Stimulated activated CD8-positive, alpha-beta memory T cell treated with anti-CD3 and anti-CD28 coated beads, Interleukin-12 subunit alpha, Interleukin-12 subunit beta, amount 100 ng/mL, for 1 hour (primary cell): ENCODE results near the gene PDXP.
"Not testable (repeated sequence)": the region's sequence is repeated elsewhere in the genome, so short reads cannot be mapped to it uniquely, and the experiment has no call there.

Source experiments
- DNase-seq: peaks from one replicate; pipeline ENCODE4 v3.0.0-alpha.2; 2020; ENCODE audit warnings: low read depth

Gene PDXP, protein sequence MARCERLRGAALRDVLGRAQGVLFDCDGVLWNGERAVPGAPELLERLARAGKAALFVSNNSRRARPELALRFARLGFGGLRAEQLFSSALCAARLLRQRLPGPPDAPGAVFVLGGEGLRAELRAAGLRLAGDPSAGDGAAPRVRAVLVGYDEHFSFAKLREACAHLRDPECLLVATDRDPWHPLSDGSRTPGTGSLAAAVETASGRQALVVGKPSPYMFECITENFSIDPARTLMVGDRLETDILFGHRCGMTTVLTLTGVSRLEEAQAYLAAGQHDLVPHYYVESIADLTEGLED

DNA sequence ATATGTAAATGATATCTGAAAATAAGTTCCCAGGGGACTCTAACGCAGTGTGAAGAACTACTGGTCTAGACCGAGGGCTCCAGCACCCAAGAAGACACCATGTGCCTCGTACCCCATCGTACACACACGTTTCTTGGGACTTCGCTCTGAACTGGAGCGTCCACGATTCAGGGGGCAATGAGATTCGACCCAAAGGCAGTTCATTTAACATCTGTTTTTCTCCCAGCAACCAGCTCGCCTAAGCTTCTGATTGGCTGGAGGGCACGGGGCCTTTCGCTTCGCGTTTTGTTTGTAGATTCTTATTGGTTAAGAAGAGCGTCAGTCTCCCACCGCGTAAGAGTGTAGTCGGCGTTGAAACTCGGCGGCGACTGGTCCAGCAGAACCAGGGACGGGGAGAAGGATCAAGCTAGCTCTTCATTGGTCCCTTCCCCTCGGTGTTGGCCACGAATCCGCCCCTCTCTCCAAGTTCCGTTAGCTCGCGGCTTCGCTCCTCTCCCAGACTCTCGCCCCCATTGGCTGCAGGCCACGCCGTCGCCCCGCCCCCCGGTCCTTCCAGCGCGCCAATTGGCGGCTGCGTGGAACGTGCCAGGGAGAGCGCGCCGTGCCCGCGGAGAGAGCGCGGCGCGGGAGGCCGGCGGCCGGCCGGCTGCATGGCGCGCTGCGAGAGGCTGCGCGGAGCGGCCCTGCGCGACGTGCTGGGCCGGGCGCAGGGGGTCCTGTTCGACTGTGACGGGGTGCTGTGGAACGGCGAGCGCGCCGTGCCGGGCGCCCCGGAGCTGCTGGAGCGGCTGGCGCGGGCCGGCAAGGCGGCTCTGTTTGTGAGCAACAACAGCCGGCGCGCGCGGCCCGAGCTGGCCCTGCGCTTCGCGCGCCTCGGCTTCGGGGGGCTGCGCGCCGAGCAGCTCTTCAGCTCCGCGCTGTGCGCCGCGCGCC, at the start of gene PDXP:
PDXP (plus strand) TSS at position 591 of the 933 bp plus-strand sequence; CDS start at position 651, 60 bp downstream.
- peak; percentile 97 for DNase-seq

DNA sequence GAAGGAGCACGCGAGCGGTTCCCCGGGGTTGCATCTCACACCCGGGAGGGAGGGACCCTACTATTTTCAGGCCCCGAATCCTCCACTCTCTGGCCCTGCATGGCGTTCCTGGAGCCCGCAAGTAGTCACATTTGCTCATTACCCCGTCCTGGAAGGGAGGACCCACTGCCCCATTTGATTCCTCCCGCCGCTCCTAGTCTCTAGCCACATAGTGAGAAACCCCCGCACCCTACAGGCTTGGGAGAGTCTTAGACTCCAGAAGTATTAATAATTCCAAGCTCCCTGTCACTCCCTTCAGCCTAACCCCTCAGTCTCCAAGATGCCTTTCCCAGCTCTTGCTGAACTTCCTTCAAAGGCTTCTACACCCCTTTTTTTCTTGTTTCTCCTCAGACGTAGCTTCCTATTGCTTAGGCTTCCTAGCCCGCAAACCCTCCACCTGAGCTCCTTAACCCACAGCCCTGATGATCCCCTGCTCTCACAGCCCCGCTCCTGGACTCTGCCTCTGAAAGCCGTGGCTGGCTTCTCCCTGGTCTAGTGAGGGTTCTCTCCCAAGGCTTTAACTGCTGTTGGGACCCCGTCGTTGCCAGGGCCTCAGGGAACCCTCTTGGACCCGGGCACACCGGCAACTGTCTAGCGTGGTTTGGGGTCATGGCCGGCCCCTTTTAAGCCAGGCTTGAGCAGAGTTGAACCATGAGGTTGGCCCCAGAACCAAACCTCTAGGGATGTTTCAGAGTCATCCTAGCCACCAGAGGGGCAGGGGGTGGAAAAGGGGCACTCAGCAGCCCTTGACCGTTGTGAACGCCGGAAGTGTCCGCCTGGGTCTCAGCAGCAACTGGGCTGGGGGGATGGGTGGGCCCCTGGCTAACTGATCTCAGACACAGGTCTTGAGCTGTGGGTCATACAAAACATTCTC, 49.0 kb upstream of the PDXP start:
- no peak for DNase-seq

DNA sequence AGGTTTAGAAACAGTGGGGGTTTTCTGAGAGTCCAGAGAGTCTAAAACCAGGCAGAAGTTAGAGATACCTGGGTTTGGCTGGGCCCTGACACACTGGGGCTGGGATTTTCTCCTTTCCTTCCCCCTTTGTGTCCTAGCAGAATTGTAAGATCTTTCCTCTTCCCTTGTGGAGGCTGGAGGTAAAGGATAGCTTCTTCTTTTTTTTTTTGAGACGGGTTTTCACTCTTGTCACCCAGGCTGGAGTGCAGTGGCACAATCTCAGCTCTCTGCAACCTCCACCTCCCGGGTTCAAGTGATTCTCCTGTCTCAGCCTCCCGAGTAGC, 48.4 kb upstream of the PDXP start:
- not testable (repeated sequence) for DNase-seq

DNA sequence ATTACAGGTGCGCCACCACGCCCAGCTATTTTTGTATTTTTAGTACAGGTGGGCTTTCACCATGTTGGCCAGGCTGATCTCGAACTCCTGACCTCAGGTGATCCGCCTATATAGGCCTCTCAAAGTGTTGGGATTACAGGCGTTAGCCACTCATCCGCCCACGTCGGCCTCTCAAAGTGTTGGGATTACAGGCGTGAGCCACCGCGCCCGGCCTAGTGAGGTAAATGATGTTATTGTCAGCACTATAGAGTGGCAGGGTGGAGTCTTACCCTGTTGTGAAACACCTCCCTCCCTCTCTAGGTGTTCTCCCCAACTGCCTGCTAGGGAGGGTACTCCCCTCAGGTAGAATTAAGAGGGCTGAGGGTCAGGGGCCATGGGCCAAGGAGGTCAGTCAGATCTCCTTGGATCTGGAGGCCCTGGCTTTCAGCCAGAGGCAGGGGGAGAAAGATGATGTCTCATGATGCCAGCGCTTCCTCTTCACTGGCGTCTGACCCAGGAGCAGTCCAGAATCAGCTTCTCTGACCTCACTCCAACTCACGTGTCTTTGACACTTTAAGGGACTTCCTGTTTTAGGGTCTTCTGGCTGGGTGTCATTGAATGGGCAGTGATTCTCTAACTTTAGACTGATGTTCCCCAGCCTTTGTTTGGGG, 47.9 kb upstream of the PDXP start:
- no peak for DNase-seq

DNA sequence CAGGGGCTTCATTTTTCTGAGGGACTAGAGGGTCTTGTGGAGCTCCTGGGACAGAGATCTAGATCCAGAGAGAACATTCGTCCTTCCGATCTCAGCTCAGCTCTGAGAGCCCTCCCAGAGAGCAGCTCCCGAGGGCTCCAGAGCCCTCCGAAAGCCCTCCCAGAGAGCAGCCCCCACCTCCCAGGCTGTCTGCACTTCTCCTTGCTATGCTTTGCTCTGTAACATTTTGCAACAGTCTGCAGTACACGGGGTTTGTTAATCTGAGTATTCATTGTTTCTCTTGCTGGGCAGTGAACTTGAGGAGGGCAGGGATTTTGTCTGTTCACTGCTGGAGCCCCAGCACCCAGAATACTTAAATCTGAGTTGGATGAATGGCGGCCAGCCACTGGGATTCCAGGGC, 47.3 kb upstream of the PDXP start:
- DNase-seq: no peak

DNA sequence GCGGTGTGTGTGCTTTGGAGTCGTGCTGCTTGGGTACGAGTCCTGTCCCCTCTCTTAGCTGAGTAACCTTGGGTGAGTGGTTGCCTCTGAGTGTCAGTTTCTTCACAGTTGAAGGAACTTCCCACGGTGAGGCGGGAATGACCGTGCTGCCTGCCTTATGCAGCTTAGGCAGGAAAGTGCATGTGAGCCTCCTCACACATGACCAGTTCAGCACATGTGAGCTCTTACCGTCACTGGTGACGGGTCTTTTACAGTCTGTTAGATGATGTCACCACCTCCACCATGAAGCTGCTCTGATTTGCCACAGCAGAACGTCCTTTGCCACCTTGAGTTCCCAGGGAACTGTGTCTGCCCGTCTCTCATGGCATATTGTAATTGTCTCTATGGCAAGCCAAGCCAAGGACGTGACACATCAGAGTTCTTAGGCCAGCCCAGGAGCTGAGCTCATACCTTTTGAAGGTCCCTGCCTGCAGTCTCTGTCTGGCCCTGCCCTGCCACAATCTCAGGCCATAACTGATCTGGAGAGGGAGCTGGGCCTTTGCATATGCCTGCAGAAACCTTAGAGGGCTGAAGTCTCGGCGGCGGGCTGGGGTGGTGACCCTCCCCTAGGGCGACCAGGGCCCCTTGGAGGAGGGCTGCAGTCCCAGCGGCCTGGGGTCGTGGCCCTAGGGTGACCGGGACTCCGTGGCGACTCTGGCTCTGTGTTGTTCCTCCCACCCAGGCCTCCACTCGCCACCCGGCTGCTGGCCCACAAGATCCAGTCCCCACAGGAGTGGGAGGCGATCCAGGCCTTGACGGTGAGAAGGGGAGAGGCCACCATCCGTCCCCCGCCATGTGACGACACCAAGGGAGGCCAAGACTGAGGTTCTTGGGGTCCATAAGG, 42.1 kb upstream of the PDXP start:
- DNase-seq: no peak

DNA sequence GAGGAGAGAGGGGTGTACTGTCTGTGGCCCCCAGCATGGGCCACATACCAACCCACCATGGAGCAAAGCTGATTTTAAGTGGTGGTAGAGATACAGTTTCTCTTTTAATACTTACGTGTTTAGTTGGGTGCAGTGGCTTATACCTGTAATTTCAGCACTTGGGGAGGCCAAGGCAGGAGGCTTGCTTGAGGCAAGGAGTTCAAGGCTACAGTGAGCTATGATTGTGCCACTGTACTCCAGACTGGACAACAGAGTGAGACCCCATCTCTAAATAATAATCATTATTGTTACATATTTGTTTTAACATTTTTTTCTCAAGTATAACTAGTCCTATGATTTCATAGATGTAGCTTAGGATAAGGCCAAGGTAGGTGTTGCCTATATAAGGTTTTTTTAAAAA, 41.1 kb upstream of the PDXP start:
- no peak for DNase-seq

DNA sequence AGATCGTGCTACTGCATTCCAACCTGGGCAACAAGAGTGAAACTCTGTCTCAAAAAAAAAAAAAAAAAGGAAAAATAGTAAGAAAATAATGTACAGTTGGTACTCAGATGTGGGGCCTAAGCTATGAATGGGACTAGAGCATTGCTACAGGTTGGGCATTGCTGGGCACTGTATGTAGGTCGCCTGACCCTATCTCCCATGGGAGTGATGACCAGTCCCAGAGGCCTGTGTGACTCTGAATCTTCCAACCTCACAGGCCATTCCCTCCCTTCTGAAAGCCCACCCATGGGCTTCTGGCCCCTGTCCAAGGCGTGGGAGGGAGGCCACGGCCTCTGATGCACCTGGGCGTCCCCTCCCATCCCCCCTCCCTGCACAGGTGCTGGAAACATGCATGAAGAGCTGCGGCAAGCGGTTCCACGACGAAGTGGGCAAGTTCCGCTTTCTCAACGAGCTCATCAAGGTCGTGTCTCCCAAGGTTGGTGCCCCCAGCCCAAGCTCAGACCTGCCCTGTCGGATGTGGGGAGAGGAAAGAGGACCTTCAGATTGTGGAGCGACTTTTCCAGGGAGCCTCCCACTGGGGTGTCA, 40.4 kb upstream of the PDXP start:
- no peak for DNase-seq

DNA sequence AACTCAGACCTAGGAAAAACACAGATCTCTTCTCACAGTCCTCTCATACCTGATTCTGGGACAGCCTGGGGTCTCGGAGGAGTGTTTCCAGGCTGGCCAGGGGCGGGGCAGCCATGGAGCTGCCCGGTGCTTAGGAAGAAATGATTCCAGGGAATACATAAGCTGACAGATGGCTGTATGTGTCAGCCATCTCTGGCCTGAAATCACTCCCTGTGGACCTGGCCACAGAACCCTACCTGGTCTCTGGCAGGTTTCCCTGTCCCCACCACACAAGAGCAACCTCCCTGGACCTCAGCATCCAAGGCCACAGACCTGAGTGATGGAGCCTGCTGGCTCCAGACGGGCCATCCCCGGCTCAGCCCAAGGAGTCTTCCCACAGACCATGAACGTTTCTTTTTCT, 39.8 kb upstream of the PDXP start:
- no peak for DNase-seq

DNA sequence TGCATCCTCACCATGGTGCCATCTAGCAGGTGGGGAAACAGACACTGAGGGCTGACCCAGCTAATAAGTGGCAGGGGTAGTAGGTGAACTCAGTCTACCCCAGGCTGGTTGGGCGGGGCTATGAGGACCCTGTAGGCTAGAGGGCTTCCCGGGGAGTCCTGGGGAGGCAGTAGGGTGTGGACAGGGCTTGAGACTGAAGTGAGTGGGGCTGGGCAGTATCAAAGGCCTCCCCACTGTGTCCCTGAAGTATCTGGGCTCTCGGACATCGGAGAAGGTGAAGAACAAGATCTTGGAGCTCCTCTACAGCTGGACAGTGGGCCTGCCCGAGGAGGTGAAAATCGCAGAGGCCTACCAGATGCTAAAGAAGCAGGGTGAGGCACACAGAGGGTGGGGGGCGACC, 38.5 kb upstream of the PDXP start:
- DNase-seq: no peak

DNA sequence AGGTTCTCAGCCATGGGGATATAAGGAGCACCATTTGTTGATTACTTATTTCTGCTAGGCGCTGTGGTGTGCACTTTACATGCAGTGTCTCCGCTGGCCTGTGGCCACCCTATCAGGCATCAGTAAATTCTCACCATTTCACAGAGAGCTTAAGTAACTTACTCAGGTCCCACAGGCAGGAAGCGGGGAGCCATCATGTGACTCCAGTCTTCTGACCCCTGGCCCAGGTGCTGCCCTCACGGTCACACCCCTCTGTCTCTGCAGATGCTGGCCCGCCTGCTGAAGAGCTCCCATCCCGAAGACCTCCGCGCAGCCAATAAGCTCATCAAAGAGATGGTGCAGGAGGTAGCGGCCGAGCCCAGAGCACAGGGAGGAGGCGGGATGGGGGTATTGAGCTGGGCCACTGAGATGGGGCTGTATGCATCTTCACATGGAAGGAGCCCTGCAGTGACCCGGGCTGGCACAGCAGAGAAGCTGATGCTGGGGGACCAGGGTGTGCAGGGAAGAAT, 37.1 kb upstream of the PDXP start:
- DNase-seq: no peak

DNA sequence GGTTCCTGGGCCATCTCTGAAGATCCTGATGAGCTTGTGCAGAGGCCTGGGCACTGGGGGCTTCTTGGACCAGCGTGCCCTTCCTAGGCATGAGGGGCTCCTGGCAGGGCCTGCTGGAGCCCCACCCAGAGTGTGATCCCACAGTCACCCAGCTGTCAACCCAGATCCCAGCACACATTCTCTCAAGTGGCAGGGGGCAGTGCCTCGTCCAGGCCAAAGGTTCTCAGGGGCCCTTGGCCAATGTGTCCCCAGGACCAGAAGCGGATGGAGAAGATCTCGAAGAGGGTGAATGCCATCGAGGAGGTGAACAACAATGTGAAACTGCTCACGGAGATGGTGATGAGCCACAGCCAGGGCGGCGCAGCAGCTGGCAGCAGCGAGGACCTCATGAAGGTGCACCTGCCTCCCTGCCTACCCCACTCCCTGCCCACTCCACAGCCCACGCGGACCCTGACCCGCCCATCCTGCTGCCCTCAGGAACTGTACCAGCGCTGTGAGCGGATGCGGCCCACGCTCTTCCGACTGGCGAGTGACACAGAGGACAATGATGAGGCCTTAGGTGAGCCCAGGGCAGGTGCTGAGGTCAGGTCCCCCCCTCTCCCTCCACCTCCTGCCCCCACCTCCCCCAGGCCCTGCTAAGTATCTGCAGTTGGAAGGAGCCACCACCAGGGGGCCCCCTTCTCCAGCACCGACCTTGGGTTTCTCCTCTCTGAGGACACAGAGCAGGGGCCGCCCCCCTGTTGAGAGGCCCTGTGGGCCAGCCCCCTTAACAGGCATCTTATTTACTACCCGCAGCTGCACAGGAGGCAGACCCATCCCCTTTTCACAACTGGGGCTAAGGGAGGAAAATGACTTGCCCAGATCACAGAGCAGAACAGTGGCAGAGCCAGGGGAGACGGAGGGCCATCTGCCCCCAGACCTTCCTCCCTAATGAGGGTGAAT, 35.2 kb upstream of the PDXP start:
- DNase-seq: peak; percentile 66

DNA sequence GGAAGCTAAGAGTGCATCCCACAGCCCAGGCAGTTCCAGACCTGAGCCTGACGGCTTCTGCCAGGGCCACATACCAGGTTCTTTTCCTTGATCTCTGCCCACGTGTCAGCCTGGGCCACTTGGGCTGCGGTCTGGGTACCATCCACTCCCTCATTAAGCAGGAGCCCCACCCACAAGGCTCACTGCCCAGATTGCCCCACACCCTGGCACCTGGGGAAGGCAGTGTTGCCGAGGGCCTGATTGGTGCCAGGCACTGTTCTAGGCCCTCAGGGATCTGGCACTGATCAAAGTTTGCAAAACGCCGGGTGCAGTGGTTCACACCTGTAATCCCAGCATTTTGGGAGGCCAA, 34.5 kb upstream of the PDXP start:
- DNase-seq: no peak

DNA sequence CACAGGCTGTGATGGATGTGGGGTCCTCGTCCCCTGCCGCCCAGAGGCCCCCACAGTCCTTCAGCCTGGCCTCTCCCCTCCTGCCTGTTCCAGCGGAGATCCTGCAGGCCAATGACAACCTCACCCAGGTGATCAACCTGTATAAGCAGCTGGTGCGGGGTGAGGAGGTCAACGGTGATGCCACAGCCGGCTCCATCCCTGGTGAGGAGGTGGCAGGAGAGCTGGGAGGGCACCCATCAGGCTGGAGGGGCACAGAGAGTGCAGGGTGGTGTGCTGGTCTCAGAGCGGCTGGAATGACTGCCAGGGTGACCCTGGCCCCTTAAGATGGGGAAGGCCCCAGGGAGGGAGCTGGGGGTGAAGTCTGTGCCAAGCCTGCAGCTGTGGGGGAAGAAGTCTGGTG, 33.6 kb upstream of the PDXP start:
- no peak for DNase-seq

DNA sequence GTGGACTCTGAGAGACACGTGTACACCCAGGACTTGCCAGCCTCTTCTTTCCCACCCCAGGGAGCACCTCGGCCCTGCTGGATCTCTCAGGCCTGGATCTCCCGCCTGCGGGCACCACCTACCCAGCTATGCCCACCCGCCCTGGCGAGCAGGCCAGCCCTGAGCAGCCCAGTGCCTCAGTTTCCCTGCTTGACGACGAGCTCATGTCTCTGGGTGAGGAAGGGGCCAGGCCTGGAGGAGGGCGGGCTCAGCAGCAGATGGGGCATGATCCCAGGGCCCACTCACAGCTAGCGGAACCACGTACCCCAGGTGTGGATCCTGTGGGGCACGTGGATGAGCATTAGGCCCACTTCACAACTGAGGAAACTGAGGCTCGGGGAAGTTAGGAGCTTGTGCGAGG, 32.8 kb upstream of the PDXP start:
- no peak for DNase-seq

DNA sequence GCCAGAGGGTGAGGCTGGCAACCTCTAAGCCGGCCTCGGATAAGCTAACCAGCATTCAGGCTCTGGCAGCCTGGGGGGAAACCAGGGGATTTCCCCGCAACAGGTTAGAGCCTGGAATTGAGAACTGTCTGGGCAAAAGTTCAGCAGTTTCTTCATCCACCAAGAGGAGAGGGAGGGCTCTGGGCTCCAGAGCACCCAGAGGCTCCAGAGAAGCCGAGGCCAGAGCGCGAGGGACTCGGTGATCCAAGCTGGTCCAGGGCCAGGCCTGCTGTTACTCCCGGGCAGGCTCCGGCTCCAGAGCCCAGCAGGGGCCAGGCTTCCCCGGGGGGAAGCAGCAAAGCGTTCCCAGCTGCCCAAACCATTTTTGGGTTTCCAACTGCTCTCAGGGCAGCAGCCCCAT, 32.4 kb upstream of the PDXP start:
- DNase-seq: no peak

DNA sequence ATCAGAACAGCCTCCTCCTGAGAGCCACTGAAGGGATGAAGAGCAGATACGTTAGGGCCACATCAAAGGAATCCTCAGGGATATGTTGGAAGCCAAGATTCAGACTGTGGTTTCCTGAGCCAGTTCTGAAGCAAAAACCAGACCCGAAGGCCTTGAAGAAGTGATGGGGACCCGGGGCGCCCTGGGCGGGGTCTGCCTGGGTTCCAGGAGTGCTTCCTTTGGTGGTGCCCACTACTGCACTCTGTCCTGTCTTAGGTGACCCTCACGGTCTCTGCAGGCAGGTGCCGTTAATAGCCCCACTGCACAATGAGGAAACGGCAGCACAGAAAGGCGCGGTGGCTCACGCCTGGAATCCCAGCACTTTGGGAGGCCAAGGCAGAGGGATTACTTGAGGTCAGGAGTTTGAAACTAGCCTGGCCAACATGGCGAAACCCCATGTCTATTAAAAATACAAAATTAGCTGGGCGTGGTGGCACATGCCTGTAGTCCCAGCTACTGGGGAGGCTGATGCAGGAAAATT, 31.9 kb upstream of the PDXP start:
- DNase-seq: no peak

DNA sequence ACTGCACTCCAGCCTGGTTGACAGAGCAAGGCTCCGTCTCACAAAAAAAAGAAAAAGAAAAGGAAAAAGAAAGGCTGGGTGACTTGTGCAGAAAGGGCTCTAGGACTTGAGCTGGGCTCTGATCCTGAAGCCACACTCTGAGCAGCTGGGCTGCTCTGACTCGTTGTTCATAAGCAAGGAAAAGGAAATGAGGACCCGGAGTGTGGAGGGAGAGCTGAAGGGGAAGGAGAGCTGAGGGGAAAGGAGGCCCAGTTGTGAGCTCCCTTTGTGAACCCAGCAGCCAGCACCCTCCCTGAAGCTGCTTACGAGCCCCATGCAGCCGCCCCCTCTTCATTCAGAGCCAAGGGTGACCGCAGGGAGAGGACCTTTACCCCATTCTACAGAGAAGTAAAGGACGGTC, 31.4 kb upstream of the PDXP start:
- DNase-seq: no peak

DNA sequence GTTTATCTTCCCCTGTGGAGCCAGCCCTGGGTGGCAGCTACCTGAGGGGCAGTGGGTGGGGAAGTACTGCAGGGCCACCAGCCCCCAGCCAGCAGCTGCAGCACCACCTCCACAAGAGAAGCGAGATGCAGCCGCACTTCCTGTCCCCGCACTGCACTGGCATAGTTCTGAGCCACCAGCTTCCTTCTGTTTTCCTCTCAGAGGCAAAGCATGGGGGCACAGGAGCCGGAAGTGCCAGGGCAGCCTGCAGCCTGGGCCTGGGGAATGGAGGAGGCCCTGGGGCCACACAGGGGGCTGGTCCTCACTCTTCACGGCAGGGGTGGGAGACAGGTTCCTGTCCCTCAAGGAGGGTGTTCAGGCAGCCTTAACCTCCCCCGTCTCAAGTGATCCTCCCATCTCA, 31.0 kb upstream of the PDXP start:
- no peak for DNase-seq
